NCI-H446 treated with DMSO at 0.1 percent for 48 hours (cell line): Measurements from ENCODE around the gene PRTFDC1.
"Not testable (repeated sequence)": the region's sequence is repeated elsewhere in the genome, so short reads cannot be mapped to it uniquely, and the experiment has no call there.

Experiments used
- DNase-seq: peaks from one replicate; lab custom pipeline; 2025; lab: John Stamatoyannopoulos, UW

PRTFDC1 gene

GRCh38 chr10:24965051-24965450, 12.6 kb upstream of the PRTFDC1 start:
- no peak for DNase-seq

- no peak for DNase-seq
Observed at GRCh38 chr10:24963521-24964041, 11.2 kb upstream of the PRTFDC1 start.

GRCh38 chr10:24962995-24963394, 10.6 kb upstream of the PRTFDC1 start:
- no peak for DNase-seq

- no peak for DNase-seq
Observed at GRCh38 chr10:24961582-24961981, 9.2 kb upstream of the PRTFDC1 start.

GRCh38 chr10:24959382-24959730, 7.0 kb upstream of the PRTFDC1 start:
- no peak for DNase-seq

- no peak for DNase-seq
Observed at GRCh38 chr10:24958721-24959381, 6.4 kb upstream of the PRTFDC1 start.

- peak; percentile 19 for DNase-seq
Observed at GRCh38 chr10:24958091-24958720, 5.8 kb upstream of the PRTFDC1 start.

GRCh38 chr10:24957624-24958051, 5.2 kb upstream of the PRTFDC1 start:
- DNase-seq, result not testable (repeated sequence)

- no peak for DNase-seq
Observed at GRCh38 chr10:24953675-24954074, 1.3 kb upstream of the PRTFDC1 start.

- DNase-seq, result peak; percentile 25
Observed at GRCh38 chr10:24952707-24953645, 570 bp upstream of the PRTFDC1 start.

- DNase-seq, result peak; percentile 26
Observed at GRCh38 chr10:24951201-24952142, 934 bp downstream of the PRTFDC1 start.

- no peak for DNase-seq
Observed at GRCh38 chr10:24950439-24950838, 2.0 kb downstream of the PRTFDC1 start.

- no peak for DNase-seq
Observed at GRCh38 chr10:24949616-24950015, 2.8 kb downstream of the PRTFDC1 start.

GRCh38 chr10:24947304-24948097, 4.9 kb downstream of the PRTFDC1 start:
- no peak for DNase-seq

- peak; percentile 43 for DNase-seq
Observed at GRCh38 chr10:24944512-24945255, 7.7 kb downstream of the PRTFDC1 start.

- no peak for DNase-seq
Observed at GRCh38 chr10:24938525-24938924, 13.9 kb downstream of the PRTFDC1 start.

- DNase-seq, result no peak
Observed at GRCh38 chr10:24938076-24938475, 14.3 kb downstream of the PRTFDC1 start.

GRCh38 chr10:24935504-24936292, 16.7 kb downstream of the PRTFDC1 start:
- no peak for DNase-seq

GRCh38 chr10:24931236-24931635, 21.2 kb downstream of the PRTFDC1 start:
- no peak for DNase-seq
